Heart left ventricle (tissue), 13 donors: ENCODE results near the gene CRYBG1.
"Not testable (repeated sequence)": the region's sequence is repeated elsewhere in the genome, so short reads cannot be mapped to it uniquely, and the experiment has no call there.

ENCODE experiments used
- CTCF ChIP-seq, 12 donors: fragments of 200-600 bp; sonication (generic) in 4 of 12; IDR thresholded peaks; one replicate each; pipeline versions ENCODE4 v1.5.0 to v1.8.0; 2018 to 2022; ENCODE audit warnings: antibody characterized with exemption in 12 of 12, mild to moderate bottlenecking in 5 of 12
- POLR2A ChIP-seq, 2 donors: fragments of 450-650 bp; IDR thresholded peaks; one replicate each; pipeline ENCODE4 v1.6.1; 2017; ENCODE audit warnings: antibody characterized with exemption in 2 of 2, mild to moderate bottlenecking in 2 of 2, moderate library complexity in 2 of 2
- donor health status: ischemic (EF 13 %, LVEDD 7.1; RV severe dilation, severe dysfunction).
- donor health status: DM: no; HTN: yes; CAD: no.
- donor health status: DM: no; HTN: no; CAD: no.
- donor health status: ischemic (EF 25% LVEDD 6.9; RV normal size, moderate dysfunction).
- donor health status: ischemic (EF 25% LVEDD 5.7; RV mildly dilated, moderate dysfunction).
- donor health status: ischemic (EF 35%, LVEDD 5.7; RV mildly dilated, moderate dysfunction).
- donor health status: nonischemic (EF 11% LVEDD 7.7; RV severe dilation, severe dysfunction).
- donor health status: DM: yes; HTN: yes; CAD: no.
- donor health status: PGD.
- donor health status: ischemic (EF 29% LVEDD 5.4; RV normal size, mild dysfunction).
- donor health status: nonischemic (EF 23%, LVEDD 6.1; RV moderate dilation, normal function).

GRCh38 chr6:106559659-106560058 is 199.1 kb downstream of the CRYBG1 start:
- not testable (repeated sequence) for TF ChIP-seq CTCF, POLR2A (IDR thresholded peaks at IDR 0.05)
